MM.1S (cell line): ENCODE data around the gene HOMER2.
"Not testable (repeated sequence)": the region's sequence is repeated elsewhere in the genome, so short reads cannot be mapped to it uniquely, and the experiment has no call there.

Source experiments
- DNase-seq: peaks from one replicate; pipeline ENCODE4 v3.0.0-alpha.2; 2015
- H2AFZ ChIP-seq: fragments of 300-600 bp; sonication (generic); 2 replicates; pipeline ENCODE4 v1.6.0; 2016; ENCODE audit warnings: antibody characterized with exemption, low read length
- H3F3A ChIP-seq: fragments of 300-600 bp; sonication (generic); 2 replicates; pipeline ENCODE4 v1.6.1; 2016; ENCODE audit warnings: mild to moderate bottlenecking, antibody characterized with exemption, low read length, moderate library complexity, mixed read lengths; ENCODE audit not compliant: insufficient read depth
- H3K27ac ChIP-seq: fragments of 300-600 bp; sonication (generic); 2 replicates; pipeline ENCODE4 v1.5.1; 2016; ENCODE audit warnings: mild to moderate bottlenecking, low read length
- H3K27me3 ChIP-seq: fragments of 300-600 bp; sonication (generic); replicated peaks from 2 replicates; pipeline ENCODE4 v1.6.0; 2016; ENCODE audit warnings: low read length; ENCODE audit not compliant: insufficient read depth
- H3K36me3 ChIP-seq: fragments of 300-600 bp; sonication (generic); replicated peaks from 2 replicates; pipeline ENCODE4 v1.6.1; 2016; ENCODE audit warnings: mild to moderate bottlenecking, low read length, mixed read lengths; ENCODE audit not compliant: insufficient read depth
- H3K4me1 ChIP-seq: fragments of 300-600 bp; sonication (generic); 2 replicates; pipeline ENCODE4 v1.6.1; 2016; ENCODE audit warnings: low read length, mixed read lengths
- H3K4me2 ChIP-seq: fragments of 300-600 bp; sonication (generic); 2 replicates; pipeline ENCODE4 v1.6.0; 2016; ENCODE audit warnings: low read depth, low read length
- H3K4me3 ChIP-seq: fragments of 300-600 bp; sonication (generic); 2 replicates; pipeline ENCODE4 v1.5.1; 2016; ENCODE audit warnings: low read length, mixed read lengths
- H3K79me2 ChIP-seq: fragments of 300-600 bp; sonication (generic); 2 replicates; pipeline ENCODE4 v1.6.1; 2016; ENCODE audit warnings: mixed run types, low read length, mixed read lengths
- H3K9ac ChIP-seq: fragments of 300-600 bp; sonication (generic); 2 replicates; pipeline ENCODE4 v1.6.1; 2016; ENCODE audit warnings: low read length, mixed read lengths
- H3K9me2 ChIP-seq: fragments of 300-600 bp; sonication (generic); replicated peaks from 2 replicates; pipeline ENCODE4 v1.6.1; 2016; ENCODE audit warnings: mild to moderate bottlenecking, low read length, mixed read lengths; ENCODE audit not compliant: insufficient read depth
- H3K9me3 ChIP-seq: fragments of 300-600 bp; sonication (generic); replicated peaks from 2 replicates; pipeline ENCODE4 v1.6.1; 2016; ENCODE audit warnings: mild to moderate bottlenecking, low read length, mixed read lengths; ENCODE audit not compliant: insufficient read depth
- H4K20me1 ChIP-seq: fragments of 300-600 bp; sonication (generic); 2 replicates; pipeline ENCODE4 v1.6.1; 2016; ENCODE audit warnings: mild to moderate bottlenecking, low read length, moderate library complexity, mixed read lengths; ENCODE audit not compliant: insufficient read depth
- CTCF ChIP-seq: fragments of 300-600 bp; sonication (generic); IDR thresholded peaks from 2 replicates; pipeline ENCODE4 v1.5.1; 2016; ENCODE audit warnings: antibody characterized with exemption, low read length, mixed read lengths
- EZH2 ChIP-seq: fragments of 300-600 bp; sonication (generic); optimal IDR thresholded peaks from 2 replicates; pipeline ENCODE3; 2017; ENCODE audit warnings: low read depth, mild to moderate bottlenecking, antibody characterized with exemption, low read length, mixed read lengths
- EZH2phosphoT487 ChIP-seq: fragments of 300-600 bp; sonication (generic); IDR thresholded peaks from 2 replicates; pipeline ENCODE4 v1.6.1; 2018; ENCODE audit warnings: antibody characterized with exemption, low read length

Gene HOMER2

GRCh38 chr15:82944056-82944455, 8.5 kb downstream of the HOMER2 start:
- Histone ChIP-seq H3K9ac (no peak overlapping the region), H3K9me3 (no peaks in the 10 kb centered on the region), H2AFZ (no peak overlapping the region), H3K79me2 (no peaks in the 10 kb centered on the region), H4K20me1 (no peaks in the 10 kb centered on the region), H3K9me2 (no peaks in the 10 kb centered on the region), H3K4me2 (no peak overlapping the region), H3K27ac (no peak overlapping the region), H3K36me3 (no peaks in the 10 kb centered on the region), H3K4me1 (no peaks in the 10 kb centered on the region), H3K27me3 (no peaks in the 10 kb centered on the region), H3F3A (no peaks in the 10 kb centered on the region), H3K4me3 (no peak overlapping the region)
- no peak for DNase-seq
- no peak for TF ChIP-seq EZH2phosphoT487
- TF ChIP-seq CTCF = no peak
- TF ChIP-seq EZH2 = no peak

- H3F3A ChIP-seq = no peaks in the 10 kb centered on the region
- no peak for DNase-seq
- no peaks in the 10 kb centered on the region for H3K79me2 ChIP-seq
- H3K27me3 ChIP-seq = no peaks in the 10 kb centered on the region
- TF ChIP-seq CTCF = no peak
- TF ChIP-seq EZH2 = no peak
- no peak for TF ChIP-seq EZH2phosphoT487
- H3K4me2 ChIP-seq = no peak overlapping the region
- H3K9me3 ChIP-seq = no peaks in the 10 kb centered on the region
- no peak overlapping the region for H3K4me3 ChIP-seq
- no peak overlapping the region for H3K27ac ChIP-seq
- no peak overlapping the region for H3K9ac ChIP-seq
- H3K36me3 ChIP-seq = no peaks in the 10 kb centered on the region
- no peaks in the 10 kb centered on the region for H3K4me1 ChIP-seq
- H3K9me2 ChIP-seq = no peaks in the 10 kb centered on the region
- no peaks in the 10 kb centered on the region for H4K20me1 ChIP-seq
- no peak overlapping the region for H2AFZ ChIP-seq
Measured at GRCh38 chr15:82943176-82943575, 9.3 kb downstream of the HOMER2 start.

GRCh38 chr15:82942691-82943090, 9.8 kb downstream of the HOMER2 start:
- H3K36me3 ChIP-seq = no peaks in the 10 kb centered on the region
- no peak for TF ChIP-seq EZH2phosphoT487
- TF ChIP-seq CTCF = no peak
- TF ChIP-seq EZH2 = no peak
- H3F3A ChIP-seq = no peaks in the 10 kb centered on the region
- H3K9me3 ChIP-seq = no peaks in the 10 kb centered on the region
- no peaks in the 10 kb centered on the region for H3K4me1 ChIP-seq
- no peak overlapping the region for H3K27ac ChIP-seq
- H3K9me2 ChIP-seq = no peaks in the 10 kb centered on the region
- H4K20me1 ChIP-seq = no peaks in the 10 kb centered on the region
- no peaks in the 10 kb centered on the region for H3K27me3 ChIP-seq
- no peak overlapping the region for H2AFZ ChIP-seq
- no peak overlapping the region for H3K4me2 ChIP-seq
- H3K79me2 ChIP-seq = no peaks in the 10 kb centered on the region
- no peak overlapping the region for H3K9ac ChIP-seq
- H3K4me3 ChIP-seq = no peak overlapping the region
- DNase-seq = no peak

- not testable (repeated sequence) for H3K9me2 ChIP-seq, H2AFZ ChIP-seq, H3K36me3 ChIP-seq, H3K4me3 ChIP-seq, H3K4me2 ChIP-seq, DNase-seq, H3K9me3 ChIP-seq, H3K27ac ChIP-seq, H3K4me1 ChIP-seq, H3F3A ChIP-seq, H3K9ac ChIP-seq, H4K20me1 ChIP-seq, H3K79me2 ChIP-seq, H3K27me3 ChIP-seq
Measured at GRCh38 chr15:82939678-82940077, 12.8 kb downstream of the HOMER2 start.
